Small intestine (tissue), 7 donors: ENCODE data around the gene GRIK4. TPM values are rescaled to one million over a fixed set of nuclear protein-coding genes. Genes with fewer than 3 reads are reported as not detected.

Experiments
- DNase-seq, 2 donors: peaks; one replicate each; pipeline versions ENCODE4 v3.0.0 to v3.0.0-alpha.2; 2013
- FAIRE-seq: peaks from 2 replicates; lab custom pipeline; 2012; peaks lifted over from hg19 to GRCh38; lab: Jason Lieb, UNC
- H3K27ac ChIP-seq, 3 donors: one replicate each; pipeline ENCODE4 v1.5.1; 2013; ENCODE audit warnings: low read length in 2 of 3, mild to moderate bottlenecking in 2 of 3, control low read depth in 1 of 3, inconsistent platforms in 1 of 3, low read depth in 1 of 3, moderate library complexity in 1 of 3
- H3K27me3 ChIP-seq, 3 donors: one replicate each; pipeline ENCODE4 v1.6.1; 2013; ENCODE audit warnings: low read length in 3 of 3, inconsistent platforms in 1 of 3; ENCODE audit not compliant: control insufficient read depth in 3 of 3, insufficient read depth in 3 of 3
- H3K36me3 ChIP-seq, 3 donors: one replicate each; pipeline ENCODE4 v1.6.1; 2013; ENCODE audit warnings: low read length in 3 of 3, inconsistent platforms in 1 of 3, low read depth in 1 of 3, mild to moderate bottlenecking in 1 of 3, moderate library complexity in 1 of 3; ENCODE audit not compliant: control insufficient read depth in 3 of 3, insufficient read depth in 2 of 3
- H3K4me1 ChIP-seq, 3 donors: one replicate each; pipeline ENCODE4 v1.6.1; 2013; ENCODE audit warnings: low read length in 2 of 3, inconsistent platforms in 1 of 3, low read depth in 1 of 3, mild to moderate bottlenecking in 1 of 3, moderate library complexity in 1 of 3; ENCODE audit not compliant: control insufficient read depth in 3 of 3, insufficient read depth in 2 of 3
- H3K4me3 ChIP-seq, 3 donors: one replicate each; pipeline ENCODE4 v1.5.1; 2013; ENCODE audit warnings: low read length in 3 of 3, control low read depth in 1 of 3, inconsistent platforms in 1 of 3, low read depth in 1 of 3, mild to moderate bottlenecking in 1 of 3, moderate library complexity in 1 of 3
- H3K9me3 ChIP-seq, 2 donors: one replicate each; pipeline ENCODE4 v1.6.1; 2013; ENCODE audit warnings: low read depth in 1 of 2, low read length in 1 of 2; ENCODE audit not compliant: control insufficient read depth in 2 of 2, insufficient read depth in 1 of 2
- WGBS, 3 donors: extraction: QIAGEN DNeasy Blood & Tissue Kit; methylation state at CpG; one replicate each; pipeline ENCODE4 v1.1.7; 2013; 5-methylcytosine and 5-hydroxymethylcytosine counted together
- polyA plus RNA-seq, 4 donors: library from polyadenylated mRNA; stranded (reverse) in 3 of 4; unstranded in 1 of 4; fragments of 200-250 nt in 3 of 4; fragments of 120-200 nt in 1 of 4; gene quantifications; one replicate each; pipeline versions ENCODE4 v1.2.1 to v1.2.3, GENCODE V29; 2013
- donor health status: healthy with polysubstance abuse.
- donor health status: control.
- donor health status: control.
- donor health status: Bipolar disorder and iron deficiency.
- donor health status: healthy.

Gene GRIK4
- polyA plus RNA-seq, 4 donors = 0.15 to 1.4 (median 0.27) TPM; not detected in 1

DNA sequence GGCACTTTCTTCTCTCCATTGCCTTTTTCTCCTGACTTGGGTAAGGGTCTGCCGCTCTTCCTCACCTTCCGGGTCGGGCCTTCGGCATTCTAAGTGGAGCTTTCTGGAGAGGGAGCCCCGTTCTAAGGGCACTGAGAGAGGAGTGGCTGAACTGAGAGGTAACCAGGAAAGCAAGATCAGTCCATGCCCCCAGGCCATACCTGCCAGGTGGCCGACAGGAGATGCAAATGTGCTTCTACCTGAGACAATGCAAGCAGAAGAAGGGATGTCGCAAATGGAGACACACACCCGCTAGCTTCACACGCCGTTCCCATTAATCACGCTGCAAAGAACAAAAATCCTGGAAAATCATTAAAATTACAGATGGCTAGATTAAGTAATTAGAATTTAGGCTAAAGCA is 356.0 kb downstream of the GRIK4 start:
- Histone ChIP-seq H3K27me3 (no peaks in the 10 kb centered on the region), H3K9me3 (no peaks in the 10 kb centered on the region), H3K27ac (no peak overlapping the region), H3K36me3 (no peaks in the 10 kb centered on the region), H3K4me3 (no peak overlapping the region), H3K4me1 (no peaks in the 10 kb centered on the region)
- no peak for FAIRE-seq
- no peak for DNase-seq
- 77 to 86% (median 81%) methylated on average over 11 of the region's 11 CpGs for WGBS, 3 donors

DNA sequence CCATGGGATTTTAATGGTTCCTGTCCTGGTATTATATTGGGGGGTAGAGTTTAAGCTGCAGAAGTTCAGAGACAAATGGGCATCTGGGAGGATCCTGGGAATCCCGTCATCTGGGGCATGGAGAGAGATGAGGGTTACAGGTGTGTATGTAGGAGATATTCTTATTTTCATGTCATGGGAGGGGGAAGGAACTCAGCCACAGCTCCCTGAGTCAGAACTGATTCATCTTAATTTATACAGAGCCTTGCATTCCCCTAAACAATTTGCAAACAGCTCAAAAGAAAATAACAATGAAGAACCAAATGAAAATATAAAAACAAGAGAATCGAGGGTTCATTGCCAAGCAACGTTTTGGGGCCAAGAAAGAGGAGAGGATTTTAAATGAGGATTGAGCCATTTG is 356.4 kb downstream of the GRIK4 start:
- H3K9me3 ChIP-seq = no peaks in the 10 kb centered on the region
- WGBS, 3 donors = 58 to 77% (median 65%) methylated on average over 3 of the region's 3 CpGs
- H3K36me3 ChIP-seq = no peaks in the 10 kb centered on the region
- H3K27ac ChIP-seq = no peak overlapping the region
- H3K4me3 ChIP-seq = no peak overlapping the region
- no peak for FAIRE-seq
- DNase-seq = no peak
- no peaks in the 10 kb centered on the region for H3K27me3 ChIP-seq
- no peaks in the 10 kb centered on the region for H3K4me1 ChIP-seq

DNA sequence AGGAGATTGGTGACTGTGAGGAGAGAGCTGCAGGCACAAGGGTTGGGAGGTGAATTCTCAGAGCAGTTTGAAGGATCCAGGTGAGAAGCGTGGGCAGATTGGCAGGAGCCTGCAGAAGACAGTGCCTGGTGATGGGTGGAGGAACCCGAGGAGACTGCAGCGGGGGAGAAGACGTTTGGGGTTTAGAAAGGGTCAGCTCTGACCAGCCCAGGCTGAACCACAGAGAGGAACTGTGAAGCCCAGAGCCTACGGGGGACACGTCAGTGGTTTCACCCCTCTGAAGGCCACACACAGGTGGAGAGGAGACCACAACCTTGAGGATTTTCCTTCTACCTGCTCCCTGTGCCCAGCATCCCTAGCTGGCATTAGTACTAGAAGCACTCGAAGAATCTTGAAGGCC is 357.5 kb downstream of the GRIK4 start:
- no peak for DNase-seq
- H3K4me3 ChIP-seq = no peak overlapping the region
- H3K27ac ChIP-seq = no peak overlapping the region
- H3K36me3 ChIP-seq = no peaks in the 10 kb centered on the region
- 74 to 88% (median 81%) methylated on average over 7 of the region's 7 CpGs for WGBS, 3 donors
- no peaks in the 10 kb centered on the region for H3K9me3 ChIP-seq
- no peak for FAIRE-seq
- H3K4me1 ChIP-seq = no peaks in the 10 kb centered on the region
- H3K27me3 ChIP-seq = no peaks in the 10 kb centered on the region

DNA sequence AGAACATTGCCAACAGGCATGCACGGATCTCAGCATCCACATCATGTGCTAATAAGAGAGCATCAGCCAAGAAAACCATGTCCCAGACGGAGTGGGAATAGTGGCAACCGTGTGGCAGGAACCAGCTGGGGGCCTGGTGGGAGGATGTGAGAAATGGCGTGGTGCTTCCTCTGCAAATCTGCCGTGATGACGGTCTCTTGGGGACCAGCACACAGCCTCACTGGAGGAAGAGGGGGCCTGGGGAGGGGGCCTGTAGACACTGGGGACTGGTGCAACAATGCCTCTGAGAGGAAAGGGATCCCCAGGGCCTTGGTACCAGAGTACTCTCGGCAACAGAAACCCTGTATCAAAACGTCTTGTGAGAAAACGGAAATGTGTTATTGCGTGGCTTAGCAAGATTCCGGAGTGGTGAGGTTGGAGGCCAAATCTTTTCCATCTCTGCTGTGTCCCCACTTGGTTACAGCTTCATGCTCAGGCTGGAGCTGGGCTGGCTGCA is 358.0 kb downstream of the GRIK4 start:
- no peak for FAIRE-seq
- Histone ChIP-seq H3K4me3 (no peak overlapping the region), H3K27ac (no peak overlapping the region), H3K27me3 (no peaks in the 10 kb centered on the region), H3K36me3 (no peaks in the 10 kb centered on the region), H3K9me3 (no peaks in the 10 kb centered on the region), H3K4me1 (no peaks in the 10 kb centered on the region)
- no peak for DNase-seq
- 64 to 86% (median 69%) methylated on average over 11 of the region's 11 CpGs for WGBS, 3 donors

DNA sequence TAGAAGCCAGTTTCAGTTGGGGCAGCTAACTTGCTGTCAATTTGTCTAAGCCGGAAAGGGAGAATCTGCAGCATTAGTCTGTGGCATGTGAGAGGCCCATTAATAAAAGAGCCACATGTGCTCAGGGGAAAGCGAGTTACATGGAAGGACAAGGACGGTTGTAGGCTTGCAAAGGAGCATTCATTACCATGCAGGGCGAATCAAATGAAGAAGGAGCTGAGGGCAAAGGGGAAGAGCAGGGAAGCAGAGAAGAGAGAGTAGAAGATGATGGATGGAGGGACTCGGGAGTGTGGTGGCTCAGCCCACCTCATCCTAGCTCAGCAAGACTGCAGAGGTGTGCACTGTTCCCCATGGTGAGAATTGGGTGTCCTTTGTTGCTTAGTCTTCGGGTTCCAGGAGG is 359.6 kb downstream of the GRIK4 start:
- H3K9me3 ChIP-seq = no peaks in the 10 kb centered on the region
- FAIRE-seq (no peak), DNase-seq (no peak)
- no peak overlapping the region for H3K27ac ChIP-seq
- no peaks in the 10 kb centered on the region for H3K4me1 ChIP-seq
- no peak overlapping the region for H3K4me3 ChIP-seq
- 82 to 86% (median 82%) methylated on average over 6 of the region's 6 CpGs for WGBS, 3 donors
- H3K27me3 ChIP-seq = no peaks in the 10 kb centered on the region
- no peaks in the 10 kb centered on the region for H3K36me3 ChIP-seq

DNA sequence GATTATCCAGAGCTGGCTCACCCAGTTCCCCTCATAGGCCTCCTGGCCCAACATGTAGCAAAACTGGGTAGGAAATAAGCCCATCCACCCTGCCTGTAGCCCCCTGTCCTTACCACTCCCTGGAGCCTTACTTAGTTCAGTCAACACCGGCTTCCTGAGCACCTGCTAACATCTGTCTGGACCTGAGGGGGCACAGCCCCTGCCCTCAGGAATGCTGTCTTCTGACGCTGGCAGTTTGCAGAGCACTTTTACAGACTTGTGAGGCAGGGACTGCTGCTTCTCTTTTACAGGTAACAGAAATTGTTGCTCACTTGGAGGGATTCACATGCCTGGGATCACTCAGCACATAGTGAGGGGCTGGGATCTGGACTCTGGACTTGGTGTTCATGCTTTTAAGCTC is 360.4 kb downstream of the GRIK4 start:
- FAIRE-seq (no peak), DNase-seq (no peak)
- H3K4me3 ChIP-seq = no peak overlapping the region
- no peak overlapping the region for H3K27ac ChIP-seq
- no peaks in the 10 kb centered on the region for H3K27me3 ChIP-seq
- 60 to 89% (median 76%) methylated on average over 2 of the region's 2 CpGs for WGBS, 3 donors
- H3K36me3 ChIP-seq = no peaks in the 10 kb centered on the region
- H3K4me1 ChIP-seq = no peaks in the 10 kb centered on the region
- H3K9me3 ChIP-seq = no peaks in the 10 kb centered on the region

DNA sequence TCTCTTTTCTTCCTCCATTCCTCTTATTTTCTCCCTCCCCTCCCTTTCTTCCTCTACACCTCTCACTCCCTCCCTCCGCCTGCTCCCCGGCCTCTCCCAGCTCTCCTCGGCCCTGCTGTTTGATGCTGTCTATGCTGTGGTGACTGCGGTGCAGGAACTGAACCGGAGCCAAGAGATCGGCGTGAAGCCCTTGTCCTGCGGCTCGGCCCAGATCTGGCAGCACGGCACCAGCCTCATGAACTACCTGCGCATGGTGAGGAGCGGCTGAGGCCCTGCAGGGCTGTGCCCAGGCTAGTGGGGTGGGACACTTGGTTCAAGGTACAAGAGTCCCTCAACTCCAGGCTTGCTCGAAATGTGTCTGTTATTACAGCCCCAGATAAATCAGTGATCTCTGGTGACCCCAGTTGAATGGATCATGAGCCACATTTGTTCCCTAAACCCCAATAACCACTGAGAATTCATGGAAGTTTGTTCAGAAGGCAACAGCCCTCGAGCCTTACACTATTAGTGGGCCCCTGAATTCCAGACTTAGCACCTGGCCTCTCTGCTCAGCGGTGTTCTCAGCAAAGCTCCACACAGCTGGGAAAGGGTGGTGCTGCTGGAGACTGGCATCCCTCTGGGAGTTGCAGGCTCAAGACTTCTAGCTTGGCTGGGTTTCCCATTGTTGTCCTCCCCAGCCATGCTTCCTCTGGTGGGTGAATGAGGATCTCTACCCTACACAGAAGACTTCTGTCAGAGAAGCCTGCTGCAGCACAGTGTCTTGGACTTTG is 362.6 kb downstream of the GRIK4 start:
- H3K4me1 ChIP-seq = no peaks in the 10 kb centered on the region
- H3K27ac ChIP-seq = no peak overlapping the region
- H3K9me3 ChIP-seq = no peaks in the 10 kb centered on the region
- WGBS, 3 donors = 86 to 89% (median 89%) methylated on average over 15 of the region's 15 CpGs
- H3K36me3 ChIP-seq = no peaks in the 10 kb centered on the region
- FAIRE-seq (no peak), DNase-seq (no peak)
- no peak overlapping the region for H3K4me3 ChIP-seq
- no peaks in the 10 kb centered on the region for H3K27me3 ChIP-seq

DNA sequence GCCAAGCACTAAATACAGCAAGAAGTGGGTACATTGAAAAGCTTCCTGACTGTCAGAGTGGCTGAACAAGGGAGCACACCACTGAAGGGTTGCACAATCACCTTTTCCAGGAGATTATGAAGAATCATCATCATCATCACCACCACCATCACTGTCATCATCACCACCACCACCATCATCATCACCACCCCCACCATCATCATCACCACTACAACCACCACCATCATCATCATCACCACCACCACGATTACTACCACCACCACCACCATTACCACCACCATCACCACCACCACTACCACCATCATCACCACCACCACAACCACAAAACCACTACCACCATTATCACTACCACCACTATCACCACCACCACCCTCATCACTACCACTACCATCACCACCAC is 364.4 kb downstream of the GRIK4 start:
- Histone ChIP-seq H3K27ac (no peak overlapping the region), H3K27me3 (no peaks in the 10 kb centered on the region), H3K9me3 (no peaks in the 10 kb centered on the region), H3K4me1 (no peaks in the 10 kb centered on the region), H3K4me3 (no peak overlapping the region), H3K36me3 (no peaks in the 10 kb centered on the region)
- DNase-seq (no peak), FAIRE-seq (no peak)
- WGBS, 3 donors = 89 to 100% (median 94%) methylated on average over 1 of the region's 1 CpG
